Activated CD8-positive, alpha-beta memory T cell treated with anti-CD3 and anti-CD28 coated beads for 24 hours (primary cell): Measurements from ENCODE around the gene CLEC17A.
"Not testable (repeated sequence)": the region's sequence is repeated elsewhere in the genome, so short reads cannot be mapped to it uniquely, and the experiment has no call there.

Experiments
- DNase-seq: peaks from one replicate; pipeline ENCODE4 v3.0.0-alpha.2; 2020

Gene CLEC17A

GRCh38 chr19:14584372-14584771 is 1.5 kb downstream of the CLEC17A start:
- not testable (repeated sequence) for DNase-seq

GRCh38 chr19:14585187-14585586 is 2.3 kb downstream of the CLEC17A start:
- not testable (repeated sequence) for DNase-seq

GRCh38 chr19:14589433-14589832 is 6.5 kb downstream of the CLEC17A start:
- not testable (repeated sequence) for DNase-seq

GRCh38 chr19:14595558-14595957 is 12.7 kb downstream of the CLEC17A start:
- no peak for DNase-seq

GRCh38 chr19:14599548-14600147 is 16.8 kb downstream of the CLEC17A start:
- DNase-seq: no peak

- DNase-seq: no peak
Measured at GRCh38 chr19:14603990-14604387, 21.1 kb downstream of the CLEC17A start.

GRCh38 chr19:14606627-14607026 is 23.7 kb downstream of the CLEC17A start:
- DNase-seq: no peak

GRCh38 chr19:14611051-14611450 is 28.2 kb downstream of the CLEC17A start:
- DNase-seq: no peak

- DNase-seq: not testable (repeated sequence)
Measured at GRCh38 chr19:14612242-14612641, 29.4 kb downstream of the CLEC17A start.

- DNase-seq: no peak
Measured at GRCh38 chr19:14612657-14613056, 29.8 kb downstream of the CLEC17A start.

GRCh38 chr19:14613399-14614098 is 30.7 kb downstream of the CLEC17A start:
- not testable (repeated sequence) for DNase-seq

GRCh38 chr19:14614099-14614412 is 31.2 kb downstream of the CLEC17A start:
- no peak for DNase-seq

- DNase-seq: no peak
Measured at GRCh38 chr19:14615623-14616022, 32.7 kb downstream of the CLEC17A start.

- no peak for DNase-seq
Measured at GRCh38 chr19:14616407-14616806, 33.5 kb downstream of the CLEC17A start.

- no peak for DNase-seq
Measured at GRCh38 chr19:14619404-14619803, 36.5 kb downstream of the CLEC17A start.

- DNase-seq: not testable (repeated sequence)
Measured at GRCh38 chr19:14624491-14624890, 41.6 kb downstream of the CLEC17A start.

GRCh38 chr19:14629557-14629956 is 46.7 kb downstream of the CLEC17A start:
- DNase-seq: peak; percentile 32

- DNase-seq: peak; percentile 41
Measured at GRCh38 chr19:14632286-14632685, 49.4 kb downstream of the CLEC17A start.

- no peak for DNase-seq
Measured at GRCh38 chr19:14639536-14640277, 56.8 kb downstream of the CLEC17A start.

- DNase-seq: no peak
Measured at GRCh38 chr19:14648506-14648905, 65.6 kb downstream of the CLEC17A start.

- no peak for DNase-seq
Measured at GRCh38 chr19:14649020-14649419, 66.1 kb downstream of the CLEC17A start.

- DNase-seq: no peak
Measured at GRCh38 chr19:14650161-14650560, 67.3 kb downstream of the CLEC17A start.

GRCh38 chr19:14654786-14655560 is 72.1 kb downstream of the CLEC17A start:
- DNase-seq: no peak
